ENCODE results near the gene TMEM183A.
A peak's percentile ranks its signal among the peaks of the same experiment; 100 is the strongest.
"Not testable (repeated sequence)": the region's sequence is repeated elsewhere in the genome, so short reads cannot be mapped to it uniquely, and the experiment has no call there.

Gene TMEM183A

GRCh38 chr1:202987922-202988583 is 19.1 kb upstream of the TMEM183A start:
- DNase-seq: no peak

GRCh38 chr1:202989879-202990278 is 17.3 kb upstream of the TMEM183A start:
- DNase-seq: no peak

GRCh38 chr1:202991112-202991511 is 16.1 kb upstream of the TMEM183A start:
- no peak for DNase-seq

- DNase-seq: no peak
These were observed 12.4 kb upstream of the TMEM183A start for GRCh38 chr1:202994756-202995155.

GRCh38 chr1:202998836-202999750 is 8.1 kb upstream of the TMEM183A start:
- peak; percentile 54 for DNase-seq

GRCh38 chr1:203000217-203000944 is 6.8 kb upstream of the TMEM183A start:
- DNase-seq: no peak

GRCh38 chr1:203001986-203002385 is 5.2 kb upstream of the TMEM183A start:
- DNase-seq: no peak

- no peak for DNase-seq
These were observed 4.2 kb upstream of the TMEM183A start for GRCh38 chr1:203002951-203003350.

- DNase-seq: not testable (repeated sequence)
These were observed 1.6 kb upstream of the TMEM183A start for GRCh38 chr1:203005395-203006142.

GRCh38 chr1:203009185-203009584 is 2.0 kb downstream of the TMEM183A start:
- no peak for DNase-seq

GRCh38 chr1:203011582-203011981 is 4.4 kb downstream of the TMEM183A start:
- no peak for DNase-seq

GRCh38 chr1:203017061-203017460 is 9.9 kb downstream of the TMEM183A start:
- DNase-seq: no peak

GRCh38 chr1:203017692-203018091 is 10.5 kb downstream of the TMEM183A start:
- DNase-seq: no peak

GRCh38 chr1:203022855-203023254 is 15.7 kb downstream of the TMEM183A start:
- DNase-seq: not testable (repeated sequence)

- no peak for DNase-seq
These were observed 18.5 kb downstream of the TMEM183A start for GRCh38 chr1:203025686-203026030.

GRCh38 chr1:203026031-203026665 is 19.0 kb downstream of the TMEM183A start, which contains the start of gene PPFIA4:
TSS of gene PPFIA4 (plus strand) at chr1:203026491. CDS start at chr1:203039009, 12,518 bp downstream.
- DNase-seq: peak; percentile 93

GRCh38 chr1:203026666-203027663 is 19.8 kb downstream of the TMEM183A start:
- DNase-seq: peak; percentile 42

- no peak for DNase-seq
These were observed 21.1 kb downstream of the TMEM183A start for GRCh38 chr1:203028067-203028783.

- DNase-seq: no peak
These were observed 21.8 kb downstream of the TMEM183A start for GRCh38 chr1:203028784-203029553.
